ENCODE data around the gene TTC34. TPM values are rescaled to one million over a fixed set of nuclear protein-coding genes. Genes with fewer than 3 reads are reported as not detected.

The TTC34 gene
- polyA plus RNA-seq, 3 donors: 0.45 to 0.72 (median 0.46) TPM

DNA sequence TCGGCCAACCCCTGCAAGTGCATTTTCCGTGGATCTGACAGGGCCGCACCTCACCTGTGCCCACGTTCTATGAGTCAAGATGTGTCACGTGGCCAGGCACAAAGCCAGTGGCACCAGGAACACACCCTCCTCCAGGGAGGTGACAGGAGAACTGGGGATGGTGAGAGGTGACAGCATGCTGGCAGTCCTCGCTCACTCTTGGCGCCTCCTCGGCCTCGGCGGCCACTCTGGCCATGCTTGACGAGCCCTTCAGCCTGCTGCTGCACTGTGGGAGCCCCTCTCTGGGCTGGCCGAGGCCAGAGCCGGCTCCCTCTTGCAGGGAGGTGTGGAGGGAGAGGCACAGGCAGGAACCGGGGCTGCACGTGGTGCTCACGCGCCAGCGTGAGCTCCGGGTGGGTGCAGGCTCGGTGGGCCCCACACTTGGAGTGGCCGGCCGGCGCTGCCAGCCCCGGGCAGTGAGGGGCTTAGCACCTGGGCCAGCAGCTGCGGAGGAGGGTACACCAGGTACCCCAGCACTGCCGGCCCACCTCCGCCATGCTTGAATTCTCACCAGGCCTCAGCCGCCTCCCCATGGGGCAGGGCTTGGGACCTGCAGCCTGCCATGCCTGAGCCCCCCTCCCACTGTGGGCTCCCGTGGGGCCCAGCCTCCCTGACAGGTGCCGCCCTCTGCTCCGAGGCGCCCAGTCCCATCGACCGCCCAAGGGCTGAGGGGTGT lies 11.6 kb upstream of the TTC34 start:
- no peak for DNase-seq (ENCODE audit: low read depth in 3 of 3, low spot score in 2 of 3)

GRCh38 chr1:2812136-2812535 lies 10.6 kb upstream of the TTC34 start:
- no peak for DNase-seq (ENCODE audit: low read depth in 3 of 3, low spot score in 2 of 3)

DNA sequence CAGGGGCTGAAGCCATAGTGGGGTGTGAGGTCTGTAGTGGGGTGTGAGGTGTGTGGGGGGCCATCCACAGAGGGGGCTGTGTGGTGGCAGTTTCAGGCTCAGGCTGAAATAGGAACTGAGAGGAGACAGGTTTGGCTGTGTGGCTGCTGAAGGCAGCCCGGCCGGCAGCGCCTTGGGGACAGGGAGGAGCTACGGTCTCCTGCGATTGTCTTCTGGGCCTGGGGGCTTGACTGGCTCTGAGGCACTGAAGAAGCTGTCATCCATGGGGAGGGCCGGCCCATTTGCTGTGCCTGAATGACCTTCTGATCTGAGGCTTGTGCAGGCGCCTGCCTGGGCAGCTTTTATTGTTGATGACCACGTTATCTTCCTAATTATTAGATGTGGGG lies 10.0 kb upstream of the TTC34 start:
- DNase-seq (ENCODE audit: low read depth in 3 of 3, low spot score in 2 of 3): no peak

GRCh38 chr1:2810899-2811532 lies 9.5 kb upstream of the TTC34 start:
- DNase-seq (ENCODE audit: low read depth in 3 of 3, low spot score in 2 of 3): no peak

GRCh38 chr1:2810281-2810680 lies 8.8 kb upstream of the TTC34 start:
- DNase-seq (ENCODE audit: low read depth in 3 of 3, low spot score in 2 of 3): no peak

GRCh38 chr1:2809656-2810055 lies 8.2 kb upstream of the TTC34 start:
- no peak for DNase-seq (ENCODE audit: low read depth in 3 of 3, low spot score in 2 of 3)

GRCh38 chr1:2808831-2809605 lies 7.5 kb upstream of the TTC34 start:
- no peak for DNase-seq (ENCODE audit: low read depth in 3 of 3, low spot score in 2 of 3)

GRCh38 chr1:2808386-2808705 lies 6.9 kb upstream of the TTC34 start:
- DNase-seq (ENCODE audit: low read depth in 3 of 3, low spot score in 2 of 3): no peak

DNA sequence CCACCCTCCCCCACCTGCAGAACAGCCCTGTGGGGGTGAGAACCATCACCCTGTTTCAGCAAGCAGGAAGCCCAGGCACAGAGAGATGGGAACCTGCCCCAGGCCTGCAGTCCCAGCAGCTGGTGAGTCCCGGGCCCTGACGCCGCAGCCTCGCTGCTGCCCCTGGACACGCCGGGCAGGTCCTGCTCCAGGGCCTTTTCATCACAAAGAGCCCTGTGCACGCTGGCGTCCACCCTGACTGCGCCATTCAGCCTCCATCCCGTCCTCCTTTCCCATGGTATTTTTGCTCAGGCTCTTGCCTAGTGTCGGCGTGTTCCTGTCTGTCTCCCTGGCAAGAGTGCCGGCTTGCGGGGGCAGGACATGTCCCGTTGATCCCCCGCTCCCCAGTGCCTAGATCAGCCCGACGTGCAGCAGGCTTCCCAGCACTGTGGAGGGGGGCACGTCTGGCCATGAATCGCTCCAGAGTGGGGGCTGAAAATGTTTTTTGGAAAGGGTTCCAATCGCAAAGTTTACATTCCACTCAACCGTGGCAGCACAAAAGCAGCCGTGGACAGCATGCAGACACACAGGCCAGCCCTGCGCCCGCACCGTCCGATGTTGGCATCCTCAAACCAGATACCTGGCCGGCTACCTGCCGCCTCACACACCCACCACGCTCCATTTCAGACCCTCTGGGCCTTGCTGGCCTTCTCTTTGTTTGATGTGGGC lies 6.3 kb upstream of the TTC34 start:
- no peak for DNase-seq (ENCODE audit: low read depth in 3 of 3, low spot score in 2 of 3)

DNA sequence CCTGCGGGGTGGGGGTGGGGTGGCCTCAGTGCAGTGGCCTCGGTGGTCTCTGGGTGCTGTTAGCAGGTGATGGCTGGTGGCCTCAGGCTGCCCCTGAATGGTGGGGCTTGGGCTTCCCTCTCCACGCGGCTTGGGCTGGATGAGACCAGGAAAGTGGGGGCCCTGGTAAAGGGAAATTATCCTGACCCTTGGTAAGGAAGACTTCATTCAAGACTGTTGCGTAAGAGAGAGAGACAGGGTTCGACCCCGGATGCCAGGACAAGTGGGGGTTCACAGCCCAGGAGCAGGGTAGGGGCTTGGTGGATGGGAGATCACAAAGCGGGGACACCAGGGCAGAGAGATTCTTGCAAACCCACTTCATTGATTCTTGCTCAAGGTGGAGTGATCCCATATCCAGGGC lies 5.5 kb upstream of the TTC34 start:
- DNase-seq (ENCODE audit: low read depth in 3 of 3, low spot score in 2 of 3): no peak

GRCh38 chr1:2806591-2806990 lies 5.1 kb upstream of the TTC34 start:
- DNase-seq (ENCODE audit: low read depth in 3 of 3, low spot score in 2 of 3): no peak

- no peak for DNase-seq (ENCODE audit: low read depth in 3 of 3, low spot score in 2 of 3)
These were observed 4.4 kb upstream of the TTC34 start for GRCh38 chr1:2805801-2806430.

DNA sequence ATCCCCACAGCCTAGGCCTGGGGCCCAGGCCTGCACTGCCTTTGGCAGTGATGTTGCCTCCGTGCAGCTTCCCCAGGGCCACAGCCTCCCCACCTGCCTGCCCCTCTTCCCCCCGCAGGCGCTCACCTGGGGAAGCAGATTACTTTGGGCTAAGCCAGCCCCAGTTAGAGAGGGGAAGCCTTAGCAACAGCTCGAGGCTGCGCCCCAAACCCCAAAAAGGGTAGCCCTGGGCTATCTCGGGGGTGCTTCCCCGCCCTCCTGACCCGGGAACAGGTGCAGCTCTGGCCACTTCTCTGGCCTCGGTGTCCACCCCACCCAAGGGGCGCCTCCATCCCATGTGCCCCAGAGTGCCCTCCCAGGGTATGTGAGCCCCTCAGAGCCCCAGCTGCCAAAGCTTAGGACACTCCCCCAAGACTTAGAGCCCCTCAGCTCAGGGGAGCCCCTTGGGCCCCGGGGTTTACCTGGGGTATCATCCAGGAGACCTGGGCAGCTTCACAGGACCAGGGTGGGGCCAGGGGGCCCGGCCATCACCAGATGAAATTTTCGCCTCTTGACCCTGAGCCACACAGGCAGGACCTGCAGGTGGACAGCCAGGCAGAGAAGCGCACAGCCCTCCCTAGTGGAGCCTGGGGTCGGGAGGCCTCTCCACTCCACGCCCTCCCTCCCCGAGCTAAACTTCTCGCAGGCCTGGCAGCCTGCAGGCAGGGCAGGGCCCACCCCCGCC lies 3.3 kb upstream of the TTC34 start:
- DNase-seq (ENCODE audit: low read depth in 3 of 3, low spot score in 2 of 3): no peak

- no peak for DNase-seq (ENCODE audit: low read depth in 3 of 3, low spot score in 2 of 3)
These were observed 2.6 kb upstream of the TTC34 start for GRCh38 chr1:2803931-2804627.

DNA sequence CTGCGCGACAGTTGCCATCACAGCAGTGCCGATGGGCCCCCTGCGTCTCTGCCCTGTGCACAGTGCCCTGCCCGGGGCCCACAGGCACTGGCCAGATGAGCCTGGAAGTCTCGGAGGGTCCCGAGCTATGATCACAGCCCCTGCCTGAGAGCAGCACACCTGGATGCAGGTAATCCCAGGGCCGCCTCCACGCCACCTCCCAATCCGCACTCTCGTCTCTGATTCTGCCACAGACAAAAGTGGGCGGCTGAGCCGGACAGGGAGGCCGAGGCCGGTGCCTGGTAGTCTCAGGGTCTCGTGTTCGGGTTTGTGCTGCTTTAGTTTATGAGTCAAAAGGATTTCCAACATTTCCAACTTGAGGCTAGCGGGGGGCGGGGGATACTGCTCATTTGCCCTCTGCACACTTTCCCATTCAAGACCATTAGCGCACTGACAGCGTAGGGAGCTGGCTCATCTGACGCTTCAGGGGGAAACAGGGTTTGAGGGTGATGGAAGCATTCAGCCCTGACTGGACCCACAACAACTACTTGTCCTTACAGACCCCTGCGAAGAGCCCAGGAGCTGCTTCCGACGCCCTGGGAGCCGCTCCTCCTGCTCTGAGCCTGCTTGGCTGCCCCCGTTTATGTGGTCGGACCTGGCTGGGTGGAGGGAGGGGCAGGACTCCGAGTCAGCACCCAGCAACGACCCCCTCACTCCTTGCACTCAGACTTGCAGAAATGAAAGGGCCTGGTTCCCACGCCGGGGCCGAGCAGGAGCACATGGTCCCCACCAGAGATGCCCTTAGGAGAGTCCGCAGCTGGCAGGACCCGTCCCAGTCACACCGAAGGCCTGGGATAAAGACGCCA lies 1.8 kb upstream of the TTC34 start:
- no peak for DNase-seq (ENCODE audit: low read depth in 3 of 3, low spot score in 2 of 3)

DNA sequence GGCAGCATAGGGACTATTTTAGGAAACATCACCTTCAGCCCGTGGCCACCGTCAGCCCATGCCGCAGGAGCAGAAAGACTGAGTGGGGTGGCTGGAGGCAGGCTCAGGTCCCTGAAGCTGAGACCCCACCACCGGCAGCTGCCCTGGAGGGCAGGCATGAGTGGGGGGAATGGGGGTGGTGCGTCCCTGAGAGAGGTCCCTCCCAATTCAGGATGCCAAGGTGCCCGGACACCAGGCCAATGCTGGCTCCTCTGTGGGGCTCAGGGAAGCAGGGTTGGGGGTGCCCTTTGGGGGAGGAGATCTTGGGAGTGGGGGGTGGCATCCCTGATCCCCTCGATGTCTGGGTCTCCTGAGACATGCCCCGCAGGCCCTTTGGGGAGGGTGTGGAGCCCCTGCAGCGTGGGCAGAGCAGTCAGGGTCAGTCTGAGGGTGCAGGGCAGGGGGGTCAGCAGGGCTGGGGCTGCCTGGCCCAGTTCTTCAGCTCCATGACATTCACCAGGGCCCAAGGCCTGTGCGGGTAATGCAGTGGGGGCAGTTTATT lies 998 bp upstream of the TTC34 start:
- no peak for DNase-seq (ENCODE audit: low read depth in 3 of 3, low spot score in 2 of 3)

DNA sequence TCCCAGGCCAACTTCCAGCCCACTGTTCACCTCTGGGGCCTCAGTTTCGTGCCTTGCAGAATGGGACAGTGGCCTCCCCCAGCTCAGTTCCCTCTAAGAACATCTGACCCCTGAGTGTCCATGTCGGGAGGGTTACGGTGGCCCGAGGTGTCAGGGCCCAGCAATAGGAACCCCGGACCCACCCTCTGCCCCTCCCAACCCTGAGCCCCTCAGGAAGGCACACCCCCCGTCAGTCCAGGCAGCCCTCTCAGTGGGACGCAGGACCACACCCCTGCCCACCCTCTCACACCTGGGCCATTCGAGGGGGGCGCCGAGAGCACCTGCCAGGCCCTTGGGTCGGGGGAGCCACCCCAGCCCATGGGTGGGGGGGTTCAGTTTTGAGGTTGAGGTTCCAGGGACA lies 447 bp downstream of the TTC34 start:
- no peak for DNase-seq (ENCODE audit: low read depth in 3 of 3, low spot score in 2 of 3)

- DNase-seq (ENCODE audit: low read depth in 3 of 3, low spot score in 2 of 3): no peak
These were observed 838 bp downstream of the TTC34 start for GRCh38 chr1:2800664-2801045.

All from right renal cortex interstitium (tissue), 3 donors.